ENCODE results near the gene ADGRV1.
"Not testable (repeated sequence)": the region's sequence is repeated elsewhere in the genome, so short reads cannot be mapped to it uniquely, and the experiment has no call there.

ADGRV1 gene

GRCh38 chr5:90921418-90921973 lies 362.9 kb downstream of the ADGRV1 start:
- no peak for DNase-seq

- not testable (repeated sequence) for DNase-seq
Observed at GRCh38 chr5:90924222-90924621, 365.6 kb downstream of the ADGRV1 start.

GRCh38 chr5:90929013-90929839 lies 370.6 kb downstream of the ADGRV1 start:
- DNase-seq = not testable (repeated sequence)

- DNase-seq = no peak
Observed at GRCh38 chr5:90930062-90930461, 371.5 kb downstream of the ADGRV1 start.

- no peak for DNase-seq
Observed at GRCh38 chr5:90930756-90931431, 372.3 kb downstream of the ADGRV1 start.

GRCh38 chr5:90932052-90932699 lies 373.6 kb downstream of the ADGRV1 start:
- peak; percentile 45 for DNase-seq

GRCh38 chr5:90933298-90933697 lies 374.7 kb downstream of the ADGRV1 start:
- no peak for DNase-seq

- no peak for DNase-seq
Observed at GRCh38 chr5:90934091-90934719, 375.6 kb downstream of the ADGRV1 start.

- DNase-seq = no peak
Observed at GRCh38 chr5:90934738-90935137, 376.1 kb downstream of the ADGRV1 start.

GRCh38 chr5:90939211-90939610 lies 380.6 kb downstream of the ADGRV1 start:
- peak; percentile 46 for DNase-seq

GRCh38 chr5:90940227-90940995 lies 381.8 kb downstream of the ADGRV1 start:
- DNase-seq = peak; percentile 1

GRCh38 chr5:90941002-90941720 lies 382.6 kb downstream of the ADGRV1 start:
- peak; percentile 82 for DNase-seq

GRCh38 chr5:90944116-90944515 lies 385.5 kb downstream of the ADGRV1 start:
- no peak for DNase-seq

- DNase-seq = no peak
Observed at GRCh38 chr5:90947667-90948066, 389.1 kb downstream of the ADGRV1 start.

- no peak for DNase-seq
Observed at GRCh38 chr5:90948969-90949368, 390.4 kb downstream of the ADGRV1 start.

- DNase-seq = no peak
Observed at GRCh38 chr5:90949469-90950358, 391.1 kb downstream of the ADGRV1 start.

GRCh38 chr5:90955001-90955635 lies 396.5 kb downstream of the ADGRV1 start:
- DNase-seq = no peak

- DNase-seq = peak; percentile 41
Observed at GRCh38 chr5:90956511-90957097, 398.0 kb downstream of the ADGRV1 start.

GRCh38 chr5:90957906-90958305 lies 399.3 kb downstream of the ADGRV1 start:
- DNase-seq = no peak

Measured in NCI-H446 treated with DMSO at 0.1 percent for 48 hours (cell line).